BJ (cell line): Measurements from ENCODE around the gene RPL5. TPM values are rescaled to one million over a fixed set of nuclear protein-coding genes. Genes with fewer than 3 reads are reported as not detected.
"Not testable (repeated sequence)": the region's sequence is repeated elsewhere in the genome, so short reads cannot be mapped to it uniquely, and the experiment has no call there.

ENCODE experiments used
- CTCF ChIA-PET: fragments of 350-600 bp; formaldehyde crosslinking; extraction: SDS; loops from one replicate; lab custom pipeline; 2021; ENCODE audit warnings: antibody characterized with exemption, inconsistent platforms; lab: Yijun Ruan, JAX
- POLR2A ChIA-PET: fragments of 300-600 bp; sonication (Branson Sonifier 250); formaldehyde crosslinking; extraction: SDS; loops from one replicate; lab custom pipeline; 2021; ENCODE audit warnings: antibody characterized with exemption; lab: Charles Lee
- DNase-seq: peaks from one replicate; pipeline ENCODE4 v3.0.0-alpha.2; 2011; ENCODE audit warnings: low read depth
- H3K27me3 ChIP-seq: 2 replicates; pipeline ENCODE4 v1.6.0; 2011; ENCODE audit warnings: low read length; ENCODE audit not compliant: control insufficient read depth, insufficient read depth
- H3K36me3 ChIP-seq: 2 replicates; pipeline ENCODE4 v1.5.1; 2011; ENCODE audit warnings: low read length; ENCODE audit not compliant: control insufficient read depth, insufficient read depth
- H3K4me3 ChIP-seq: 2 replicates; pipeline ENCODE4 v1.5.1; 2011; ENCODE audit warnings: low read depth, mild to moderate bottlenecking, control low read depth, low read length
- CTCF ChIP-seq: IDR thresholded peaks from 2 replicates; pipeline ENCODE4 v1.5.1; 2011; ENCODE audit warnings: low read depth, mild to moderate bottlenecking, control low read depth, inconsistent platforms, low read length, moderate library complexity; ENCODE audit not compliant: insufficient read depth
- polyA minus RNA-seq: library from RNA; depleted of rRNA, polyadenylated mRNA; stranded (reverse); fragments of >200 nt; gene quantifications from 2 replicates; pipeline ENCODE4 v1.2.3, GENCODE V29; 2011; rRNA and poly(A)+ RNA removed
- polyA plus RNA-seq: library from polyadenylated mRNA; depleted of rRNA; stranded (reverse); fragments of >200 nt; gene quantifications from 2 replicates; pipeline ENCODE4 v1.2.3, GENCODE V29; 2011; rRNA removed

RPL5 gene
- 1,389 and 2,073 TPM in 2 replicates for polyA plus RNA-seq
- 481 and 777 TPM in 2 replicates for polyA minus RNA-seq

- DNase-seq: peak; percentile 82
- peak; percentile 97 for TF ChIP-seq CTCF
- H3K27me3 ChIP-seq: no peaks in the 10 kb centered on the region
- ChIA-PET POLR2A (no interaction called here), CTCF (interaction anchor here (0.6 to 2.3 kb wide), 21 partner anchors 9 to 625 kb away, joined by 3 to 34 read pairs (median 4); partner anchors contain the start of gene DIPK1A)
- H3K4me3 ChIP-seq: peak within 1 kb of the TSS; percentile 62
- no peaks in the 10 kb centered on the region; the same call in 1 of the 2 replicates for H3K36me3 ChIP-seq
Measured at GRCh38 chr1:92831762-92832536, at the start of gene RPL5. Gene RPL5 (plus strand): TSS chr1:92832040. CDS start chr1:92832115, 75 bp downstream.

- POLR2A ChIA-PET: interaction anchor here (0.8 kb wide), 1 partner anchor 81 kb away, joined by 10 read pairs; no protein-coding TSS in a partner anchor
- peak overlapping the region; percentile 89 for H3K4me3 ChIP-seq
- DNase-seq: not testable (repeated sequence)
Measured at GRCh38 chr1:92783550-92783949, 48.3 kb upstream of the RPL5 start.

GRCh38 chr1:92784021-92784638, 47.7 kb upstream of the RPL5 start:
- no peak for TF ChIP-seq CTCF
- peak overlapping the region; percentile 89 for H3K4me3 ChIP-seq
- DNase-seq: no peak
- ChIA-PET POLR2A (interaction anchor here (0.8 kb wide), 1 partner anchor 82 kb away, joined by 10 read pairs; no protein-coding TSS in a partner anchor), CTCF (interaction anchor here (1.0 to 1.8 kb wide), 4 partner anchors 10 to 35 kb away, joined by 3 to 10 read pairs (median 6); no protein-coding TSS in a partner anchor)
- no peaks in the 10 kb centered on the region for H3K36me3 ChIP-seq
- H3K27me3 ChIP-seq: no peaks in the 10 kb centered on the region

More at GRCh38 chr1:92783550-92783949, 48.3 kb upstream of the RPL5 start:
- H3K27me3 ChIP-seq, H3K36me3 ChIP-seq, CTCF ChIA-PET: not testable (repeated sequence)

- peak; percentile 45 for TF ChIP-seq CTCF
Measured at GRCh38 chr1:92784639-92785500, 47.0 kb upstream of the RPL5 start, which contains the start of gene EVI5. Gene EVI5 (minus strand): TSS chr1:92785108. CDS start chr1:92736546, 48,562 bp downstream.

More at GRCh38 chr1:92784639-92785500, 47.0 kb upstream of the RPL5 start, which contains the start of gene EVI5:
- Histone ChIP-seq H3K4me3 (peak within 1 kb of the TSS; percentile 89), H3K27me3 (no peaks in the 10 kb centered on the region), H3K36me3 (no peaks in the 10 kb centered on the region)
- ChIA-PET POLR2A (no interaction called here), CTCF (interaction anchor here (0.9 to 1.8 kb wide), 6 partner anchors 9 to 36 kb away, joined by 3 to 10 read pairs (median 4); no protein-coding TSS in a partner anchor)
- DNase-seq: peak; percentile 92
